Panc1 (cell line): ENCODE data around the gene CREB1. TPM values are rescaled to one million over a fixed set of nuclear protein-coding genes. Genes with fewer than 3 reads are reported as not detected.

Experiments used
- ATAC-seq: fragments of 200-7000 bp; cut with Tn5 transposase; 2 replicates; pipeline ENCODE4 v1.9.1; 2020; ENCODE audit warnings: mild to moderate bottlenecking, moderate library complexity
- BruUV-seq: library from RNA; stranded (reverse); fragments of 400-500 nt; replicated peaks from 2 replicates; lab custom pipeline; 2021; lab: Mats Ljungman, UMichigan
- CTCF ChIA-PET: fragments of 300-600 bp; sonication (Branson Sonifier 250); formaldehyde crosslinking; loops from one replicate; lab custom pipeline; 2022; ENCODE audit warnings: antibody characterized with exemption; lab: Charles Lee
- POLR2A ChIA-PET: fragments of 300-600 bp; sonication (Branson Sonifier 250); formaldehyde crosslinking; loops from one replicate; lab custom pipeline; 2022; ENCODE audit warnings: antibody characterized with exemption; lab: Charles Lee
- DNase-seq: peaks from one replicate; pipeline ENCODE4 v3.0.0-alpha.2; 2010; ENCODE audit warnings: low read depth, low spot score
- H3K27ac ChIP-seq: 2 replicates; pipeline ENCODE4 v1.5.1; 2011; ENCODE audit warnings: mild to moderate bottlenecking, low read length, inconsistent platforms
- H3K27me3 ChIP-seq: fragments of 200-500 bp; sonication (Bioruptor generic); 2 replicates; pipeline ENCODE4 v1.6.0; 2014; ENCODE audit warnings: low read length, inconsistent platforms; ENCODE audit not compliant: control insufficient read depth, insufficient read depth
- H3K36me3 ChIP-seq: fragments of 200-500 bp; sonication (Bioruptor generic); 2 replicates; pipeline ENCODE4 v1.5.1; 2014; ENCODE audit warnings: inconsistent platforms, mild to moderate bottlenecking, low read length, moderate library complexity; ENCODE audit not compliant: control insufficient read depth, insufficient read depth
- H3K4me1 ChIP-seq: 2 replicates; pipeline ENCODE4 v1.5.1; 2011; ENCODE audit warnings: inconsistent platforms, mild to moderate bottlenecking, low read length, moderate library complexity; ENCODE audit not compliant: control insufficient read depth, insufficient read depth
- H3K4me3 ChIP-seq, 2 experiments: 2 replicates each; pipeline ENCODE4 v1.5.1; 2011 to 2012; ENCODE audit warnings: low read depth in 2 of 2, low read length in 2 of 2, mild to moderate bottlenecking in 2 of 2, inconsistent platforms in 1 of 2, moderate library complexity in 1 of 2
- H3K9me3 ChIP-seq: fragments of 200-500 bp; sonication (Bioruptor generic); 2 replicates; pipeline ENCODE4 v1.5.1; 2014; ENCODE audit warnings: low read depth, mild to moderate bottlenecking, inconsistent platforms, low read length, moderate library complexity; ENCODE audit not compliant: control insufficient read depth, insufficient read depth
- CTCF ChIP-seq: fragments of 450-650 bp; IDR thresholded peaks from 2 replicates; pipeline ENCODE4 v1.5.1; 2017; ENCODE audit warnings: mild to moderate bottlenecking
- POLR2AphosphoS5 ChIP-seq: IDR thresholded peaks from 2 replicates; pipeline ENCODE4 v1.6.1; 2012; ENCODE audit warnings: mild to moderate bottlenecking, low read depth, low read length, moderate library complexity
- REST ChIP-seq, 2 experiments: IDR thresholded peaks; 2 replicates each; pipeline ENCODE4 v1.6.1; 2011 to 2012; ENCODE audit warnings: low read depth in 2 of 2, control low read depth in 1 of 2, low read length in 1 of 2, mild to moderate bottlenecking in 1 of 2, moderate library complexity in 1 of 2; ENCODE audit not compliant: insufficient read depth in 1 of 2
- SIN3A ChIP-seq: IDR thresholded peaks from 2 replicates; pipeline ENCODE4 v1.6.1; 2012; ENCODE audit warnings: low read depth, mild to moderate bottlenecking, low read length, moderate library complexity, borderline replicate concordance; ENCODE audit not compliant: insufficient read depth
- TCF7L2 ChIP-seq: IDR thresholded peaks from 2 replicates; pipeline ENCODE4 v1.6.1; 2011; ENCODE audit warnings: mild to moderate bottlenecking, low read depth, low read length, inconsistent platforms
- in situ Hi-C: cut with HindIII; loops from 2 replicates; pipeline ENCODE4 v1.10.0; 2016; ENCODE audit warnings: low sequenced_read_pairs, low pct_unique_long_range_greater_than_20kb
- intact Hi-C: fragments of 100-400 bp; cut with micrococcal nuclease; formaldehyde crosslinking; loops from one replicate; pipeline ENCODE4 v1.10.0; 2022; ENCODE audit not compliant: unreplicated experiment
- total RNA-seq: library from RNA; stranded (reverse); gene quantifications from one replicate; pipeline ENCODE4 v1.2.1, GENCODE V29; 2021; ENCODE audit not compliant: unreplicated experiment

CREB1 gene
- total RNA-seq, 1 experiment from 2014 or later, result 31.1 TPM

GRCh38 chr2:207625014-207625907, 95.5 kb downstream of the CREB1 start, which contains the start of gene METTL21A:
Gene METTL21A (minus strand): TSS chr2:207625394. CDS start chr2:207624375, 1,019 bp downstream.
- TF ChIP-seq POLR2AphosphoS5 (peak; percentile 58), SIN3A (peak; percentile 80; the same call in 1 of the 2 replicates), REST (IDR thresholded peaks at IDR 0.05; ENCODE audit: insufficient read depth in 1 of 2, low read depth in 2 of 2, low read length in 1 of 2) (no peak), TCF7L2 (peak; percentile 46; the same call in 1 of the 2 replicates)
- peaks cover 3% of the 10 kb centered on the region; the same call in 1 of the 2 replicates for H3K36me3 ChIP-seq
- peaks cover 7% of the 10 kb centered on the region; the same call in 1 of the 2 replicates for H3K4me1 ChIP-seq
- intact Hi-C loops (loop anchor here (5.0 to 10.0 kb wide), 3 partner anchors 87 to 107 kb away; partner anchors contain the start of gene CCNYL1), in situ Hi-C loops (no loop called here)
- H3K4me3 ChIP-seq, result peak within 1 kb of the TSS; percentile 77 to 91
- ChIA-PET POLR2A (interaction anchor here (0.6 kb wide), 1 partner anchor 110 kb away, joined by 3 read pairs; no protein-coding TSS in a partner anchor), CTCF (interaction anchor here (1.5 kb wide), 1 partner anchor 109 kb away, joined by 4 read pairs; no protein-coding TSS in a partner anchor)
- DNase-seq (no peak), ATAC-seq (peak; percentile 86)
- peak within 1 kb of the TSS; percentile 81 for H3K27ac ChIP-seq
- no TSS peak for BruUV-seq
- no peaks in the 10 kb centered on the region for H3K9me3 ChIP-seq
- H3K27me3 ChIP-seq, result no peaks in the 10 kb centered on the region

DNA sequence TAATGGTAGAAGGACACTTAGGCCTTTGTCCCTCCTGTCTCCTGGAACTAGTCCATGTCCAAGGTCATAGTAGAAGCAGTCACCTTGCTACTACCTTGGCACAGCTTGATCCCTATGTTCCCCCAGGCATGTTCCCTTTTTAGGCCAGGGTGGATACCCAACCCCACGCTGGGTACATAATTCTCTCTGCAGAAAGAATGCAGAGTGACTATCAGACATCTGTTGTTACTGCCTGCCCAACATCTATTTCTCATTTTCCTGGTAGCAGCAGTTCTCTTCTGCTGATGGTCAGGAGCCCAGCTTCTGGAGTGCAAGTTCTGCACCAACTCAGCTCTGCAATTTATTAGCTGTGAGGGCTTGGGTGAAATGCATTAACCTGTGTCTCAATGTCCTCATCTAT, 99.8 kb downstream of the CREB1 start:
- Histone ChIP-seq H3K4me3 (no peak overlapping the region), H3K27me3 (no peaks in the 10 kb centered on the region), H3K4me1 (peaks cover 3% of the 10 kb centered on the region; the same call in 1 of the 2 replicates), H3K27ac (no peak overlapping the region), H3K36me3 (no peaks in the 10 kb centered on the region), H3K9me3 (no peaks in the 10 kb centered on the region)
- no TSS peak for BruUV-seq
- intact Hi-C loops (loop anchor here (5.0 to 10.0 kb wide), 3 partner anchors 83 to 103 kb away; partner anchors contain the start of gene CCNYL1), in situ Hi-C loops (no loop called here)
- no peak for TF ChIP-seq POLR2AphosphoS5
- TF ChIP-seq SIN3A, result no peak
- TF ChIP-seq CTCF, result no peak
- TF ChIP-seq REST (IDR thresholded peaks at IDR 0.05; ENCODE audit: insufficient read depth in 1 of 2, low read depth in 2 of 2, low read length in 1 of 2), result no peak
- TF ChIP-seq TCF7L2, result no peak
- ATAC-seq (no peak), DNase-seq (no peak)
- ChIA-PET CTCF (no interaction called here), POLR2A (no interaction called here)
